ENCODE measurements around the gene RXFP2. TPM values are rescaled to one million over a fixed set of nuclear protein-coding genes. Genes with fewer than 3 reads are reported as not detected.

Gene RXFP2
- total RNA-seq, 1 donor from 2014 or later: 0.80 TPM

GRCh38 chr13:31742097-31742734, 2.9 kb downstream of the RXFP2 start:
- H3K9me3 Mint-ChIP-seq: no peaks in the 10 kb centered on the region
- peaks cover 3% of the 10 kb centered on the region for H3K4me1 Mint-ChIP-seq (ENCODE audit: unreplicated experiment)
- no peak overlapping the region for H3K27ac Mint-ChIP-seq
- DNase-seq (ENCODE audit: extremely low spot score, unreplicated experiment): peak; percentile 74
- peaks cover 16% of the 10 kb centered on the region for H3K27me3 Mint-ChIP-seq
- H3K36me3 Mint-ChIP-seq: no peaks in the 10 kb centered on the region
- TF ChIP-seq, protein P1, sequence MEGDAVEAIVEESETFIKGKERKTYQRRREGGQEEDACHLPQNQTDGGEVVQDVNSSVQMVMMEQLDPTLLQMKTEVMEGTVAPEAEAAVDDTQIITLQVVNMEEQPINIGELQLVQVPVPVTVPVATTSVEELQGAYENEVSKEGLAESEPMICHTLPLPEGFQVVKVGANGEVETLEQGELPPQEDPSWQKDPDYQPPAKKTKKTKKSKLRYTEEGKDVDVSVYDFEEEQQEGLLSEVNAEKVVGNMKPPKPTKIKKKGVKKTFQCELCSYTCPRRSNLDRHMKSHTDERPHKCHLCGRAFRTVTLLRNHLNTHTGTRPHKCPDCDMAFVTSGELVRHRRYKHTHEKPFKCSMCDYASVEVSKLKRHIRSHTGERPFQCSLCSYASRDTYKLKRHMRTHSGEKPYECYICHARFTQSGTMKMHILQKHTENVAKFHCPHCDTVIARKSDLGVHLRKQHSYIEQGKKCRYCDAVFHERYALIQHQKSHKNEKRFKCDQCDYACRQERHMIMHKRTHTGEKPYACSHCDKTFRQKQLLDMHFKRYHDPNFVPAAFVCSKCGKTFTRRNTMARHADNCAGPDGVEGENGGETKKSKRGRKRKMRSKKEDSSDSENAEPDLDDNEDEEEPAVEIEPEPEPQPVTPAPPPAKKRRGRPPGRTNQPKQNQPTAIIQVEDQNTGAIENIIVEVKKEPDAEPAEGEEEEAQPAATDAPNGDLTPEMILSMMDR (conservative IDR thresholded peaks at IDR 0.05): peak; percentile 100
- no peak overlapping the region for H3K4me3 Mint-ChIP-seq

- Mint-ChIP-seq H3K4me1 (ENCODE audit: unreplicated experiment) (peaks cover under 1% of the 10 kb centered on the region), H3K36me3 (no peaks in the 10 kb centered on the region), H3K4me3 (no peak overlapping the region), H3K27ac (no peak overlapping the region), H3K27me3 (peaks cover 21% of the 10 kb centered on the region), H3K9me3 (no peaks in the 10 kb centered on the region)
- DNase-seq (ENCODE audit: extremely low spot score, unreplicated experiment): no peak
- TF ChIP-seq, protein P1 (conservative IDR thresholded peaks at IDR 0.05): no peak
Measured at GRCh38 chr13:31747291-31747690, 8.0 kb downstream of the RXFP2 start.

DNA sequence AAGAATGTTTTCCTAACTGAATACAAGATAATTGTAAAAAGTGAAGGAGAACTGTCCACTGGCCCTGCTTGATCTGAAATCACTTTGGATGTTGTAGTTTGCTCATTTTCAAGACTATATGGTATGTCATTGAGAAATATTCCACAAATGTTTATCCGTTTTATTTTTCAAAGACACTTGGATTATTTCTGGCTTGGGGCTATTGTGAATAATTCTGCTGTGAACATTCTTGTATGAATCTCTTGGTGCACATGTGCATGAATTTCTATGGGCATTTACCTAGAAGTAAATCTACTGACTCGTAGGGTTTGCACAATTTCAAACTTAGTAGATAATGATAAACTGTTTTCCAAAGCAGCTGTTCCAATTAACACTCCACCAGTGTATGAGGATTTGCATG, 8.6 kb downstream of the RXFP2 start:
- Mint-ChIP-seq H3K36me3 (no peaks in the 10 kb centered on the region), H3K9me3 (no peaks in the 10 kb centered on the region), H3K27me3 (peaks cover 23% of the 10 kb centered on the region)

DNA sequence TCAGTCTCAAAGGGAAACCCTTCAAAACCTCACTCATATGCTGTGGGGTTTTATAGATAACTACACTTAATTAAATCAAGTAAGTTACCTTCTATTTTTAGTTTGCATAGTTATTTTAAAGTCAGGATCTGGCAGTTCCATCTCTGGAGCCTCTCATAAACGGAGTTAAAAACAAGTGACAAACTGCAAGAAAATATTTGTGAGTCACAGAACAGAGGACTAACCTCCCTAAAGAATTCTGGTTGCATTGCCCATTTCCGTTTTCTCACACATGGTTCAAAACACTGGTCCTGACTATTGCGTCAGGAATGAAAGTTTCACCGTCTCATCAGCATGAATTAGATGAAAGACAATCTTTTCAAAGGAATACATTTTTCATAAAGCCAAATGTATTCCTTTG, 10.6 kb downstream of the RXFP2 start:
- H3K36me3 Mint-ChIP-seq: no peaks in the 10 kb centered on the region
- no peaks in the 10 kb centered on the region for H3K4me1 Mint-ChIP-seq (ENCODE audit: unreplicated experiment)
- TF ChIP-seq, protein P1 (conservative IDR thresholded peaks at IDR 0.05): no peak
- H3K4me3 Mint-ChIP-seq: no peak overlapping the region
- no peaks in the 10 kb centered on the region for H3K9me3 Mint-ChIP-seq
- H3K27ac Mint-ChIP-seq: no peak overlapping the region
- no peak for DNase-seq (ENCODE audit: extremely low spot score, unreplicated experiment)
- peaks cover 27% of the 10 kb centered on the region for H3K27me3 Mint-ChIP-seq

More for the DNA sequence above, 8.6 kb downstream of the RXFP2 start:
- no peak overlapping the region for H3K4me3 Mint-ChIP-seq
- TF ChIP-seq, protein P1 (conservative IDR thresholded peaks at IDR 0.05): no peak
- H3K27ac Mint-ChIP-seq: no peak overlapping the region
- no peak for DNase-seq (ENCODE audit: extremely low spot score, unreplicated experiment)
- no peaks in the 10 kb centered on the region for H3K4me1 Mint-ChIP-seq (ENCODE audit: unreplicated experiment)

DNA sequence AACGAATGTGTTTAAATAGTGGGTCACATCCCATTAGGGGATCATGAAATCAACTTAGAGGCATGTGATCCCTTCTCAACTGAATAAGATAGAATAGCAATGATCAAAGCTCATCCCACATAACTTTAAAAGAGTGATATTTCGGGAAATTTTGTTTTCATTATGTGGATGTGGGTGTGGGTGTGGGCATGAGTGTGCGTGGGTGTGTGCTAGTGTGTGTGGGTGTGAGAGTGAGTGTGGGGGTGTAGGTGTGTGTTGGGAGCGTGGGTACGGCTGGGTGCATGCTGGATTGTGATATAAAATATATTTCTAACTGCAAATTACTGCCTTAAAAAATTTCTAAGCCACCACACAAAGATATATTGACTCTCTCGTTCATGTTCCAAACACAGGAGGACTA, 15.9 kb downstream of the RXFP2 start:
- H3K36me3 Mint-ChIP-seq: no peaks in the 10 kb centered on the region
- H3K4me1 Mint-ChIP-seq (ENCODE audit: unreplicated experiment): no peaks in the 10 kb centered on the region
- peaks cover 24% of the 10 kb centered on the region for H3K27me3 Mint-ChIP-seq
- DNase-seq (ENCODE audit: extremely low spot score, unreplicated experiment): no peak
- TF ChIP-seq, protein P1 (conservative IDR thresholded peaks at IDR 0.05): no peak
- no peak overlapping the region for H3K27ac Mint-ChIP-seq
- H3K9me3 Mint-ChIP-seq: no peaks in the 10 kb centered on the region
- H3K4me3 Mint-ChIP-seq: no peak overlapping the region

Data from type B pancreatic cell (in vitro differentiated cells).